H9 (cell line): ENCODE results near the gene CILP2. TPM values are rescaled to one million over a fixed set of nuclear protein-coding genes. Genes with fewer than 3 reads are reported as not detected.

Experiments used
- DNase-seq: peaks from one replicate; pipeline ENCODE4 v3.0.0-alpha.2; 2017
- H2AFZ ChIP-seq: one replicate; pipeline ENCODE4 v1.6.1; 2013; ENCODE audit warnings: mild to moderate bottlenecking, low read length, control low read depth, moderate library complexity
- H2AK5ac ChIP-seq: 2 replicates; pipeline ENCODE4 v1.6.1; 2013; ENCODE audit warnings: low read length, control low read depth, mixed read lengths; ENCODE audit not compliant: insufficient read length
- H2BK120ac ChIP-seq: one replicate; pipeline ENCODE4 v1.6.1; 2013; ENCODE audit warnings: low read depth, mild to moderate bottlenecking, low read length, control low read depth, inconsistent platforms; ENCODE audit not compliant: poor library complexity, severe bottlenecking
- H2BK12ac ChIP-seq: 2 replicates; pipeline ENCODE4 v1.6.1; 2013; ENCODE audit warnings: low read length, control low read depth, mixed read lengths, low read depth; ENCODE audit not compliant: insufficient read length
- H2BK15ac ChIP-seq: 2 replicates; pipeline ENCODE4 v1.6.1; 2013; ENCODE audit warnings: low read depth, low read length, control low read depth
- H2BK20ac ChIP-seq: one replicate; pipeline ENCODE4 v1.6.1; 2013; ENCODE audit warnings: low read depth, mild to moderate bottlenecking, low read length, control low read depth, inconsistent platforms; ENCODE audit not compliant: poor library complexity, severe bottlenecking
- H2BK5ac ChIP-seq: 2 replicates; pipeline ENCODE4 v1.6.1; 2013; ENCODE audit warnings: low read length, control low read depth, mixed read lengths; ENCODE audit not compliant: insufficient read length
- H3K14ac ChIP-seq: 2 replicates; pipeline ENCODE4 v1.6.1; 2013; ENCODE audit warnings: low read length, control low read depth; ENCODE audit not compliant: insufficient read depth
- H3K18ac ChIP-seq: 2 replicates; pipeline ENCODE4 v1.6.1; 2013; ENCODE audit warnings: low read depth, mild to moderate bottlenecking, mixed read lengths, low read length, control low read depth; ENCODE audit not compliant: insufficient read length
- H3K23ac ChIP-seq: 2 replicates; pipeline ENCODE4 v1.6.1; 2013; ENCODE audit warnings: low read length, control low read depth, mixed read lengths, low read depth; ENCODE audit not compliant: insufficient read length
- H3K23me2 ChIP-seq: 2 replicates; pipeline ENCODE4 v1.6.1; 2013; ENCODE audit warnings: low read depth, mild to moderate bottlenecking, mixed read lengths, low read length, control low read depth; ENCODE audit not compliant: insufficient read length, poor library complexity, severe bottlenecking
- H3K27ac ChIP-seq: 2 replicates; pipeline ENCODE4 v1.5.1; 2013; ENCODE audit warnings: low read length, control low read depth, mixed read lengths, low read depth; ENCODE audit not compliant: insufficient read length
- H3K27me3 ChIP-seq: 2 replicates; pipeline ENCODE4 v1.6.1; 2013; ENCODE audit warnings: low read length, control low read depth, inconsistent platforms; ENCODE audit not compliant: insufficient read depth
- H3K4ac ChIP-seq: 2 replicates; pipeline ENCODE4 v1.6.1; 2013; ENCODE audit warnings: low read depth, mild to moderate bottlenecking, control low read depth, inconsistent platforms, low read length, moderate library complexity
- H3K4me1 ChIP-seq: 2 replicates; pipeline ENCODE4 v1.6.1; 2013; ENCODE audit warnings: low read length, control low read depth, inconsistent platforms; ENCODE audit not compliant: insufficient read depth
- H3K4me2 ChIP-seq: 2 replicates; pipeline ENCODE4 v1.6.1; 2013; ENCODE audit warnings: low read length, control low read depth, mixed read lengths; ENCODE audit not compliant: insufficient read length, insufficient read depth
- H3K56ac ChIP-seq: 2 replicates; pipeline ENCODE4 v1.6.1; 2013; ENCODE audit warnings: low read depth, mild to moderate bottlenecking, mixed read lengths, low read length, control low read depth; ENCODE audit not compliant: insufficient read length
- H3K79me1 ChIP-seq: 2 replicates; pipeline ENCODE4 v1.6.1; 2013; ENCODE audit warnings: low read depth, mild to moderate bottlenecking, moderate library complexity, low read length, control low read depth, inconsistent platforms; ENCODE audit not compliant: insufficient read depth, poor library complexity, severe bottlenecking
- H3K79me2 ChIP-seq: 2 replicates; pipeline ENCODE4 v1.6.1; 2013; ENCODE audit warnings: low read length, control low read depth, inconsistent platforms; ENCODE audit not compliant: insufficient read depth
- H3K9ac ChIP-seq: 2 replicates; pipeline ENCODE4 v1.6.1; 2013; ENCODE audit warnings: low read length, control low read depth, mixed read lengths; ENCODE audit not compliant: insufficient read length; ENCODE audit errors: extremely low read depth
- H3K9me3 ChIP-seq: one replicate; pipeline ENCODE4 v1.6.1; 2013; ENCODE audit warnings: low read depth, low read length, inconsistent platforms; ENCODE audit not compliant: control insufficient read depth
- H3T11ph ChIP-seq: one replicate; pipeline ENCODE4 v1.6.1; 2013; ENCODE audit warnings: mild to moderate bottlenecking, low read length, control low read depth, inconsistent platforms
- H4K20me1 ChIP-seq: one replicate; pipeline ENCODE4 v1.6.1; 2013; ENCODE audit not compliant: control insufficient read depth, insufficient read length, insufficient read depth
- H4K5ac ChIP-seq: 2 replicates; pipeline ENCODE4 v1.6.1; 2013; ENCODE audit warnings: low read depth, mild to moderate bottlenecking, mixed read lengths, low read length, control low read depth; ENCODE audit not compliant: insufficient read length
- H4K8ac ChIP-seq: replicated peaks from 2 replicates; pipeline ENCODE4 v1.6.1; 2013; ENCODE audit warnings: low read length, control low read depth, mixed read lengths, low read depth; ENCODE audit not compliant: insufficient read length
- H4K91ac ChIP-seq: 2 replicates; pipeline ENCODE4 v1.6.1; 2013; ENCODE audit warnings: low read depth, mild to moderate bottlenecking, moderate library complexity, mixed read lengths, low read length, control low read depth; ENCODE audit not compliant: insufficient read length
- H3K27ac Mint-ChIP-seq, 3 experiments: 2 replicates in 2 of 3; 3 replicates in 1 of 3; pipeline ENCODE4 v1.8.0; 2020 to 2021; ENCODE audit warnings: mixed read lengths in 3 of 3, mild to moderate bottlenecking in 1 of 3, moderate library complexity in 1 of 3
- H3K27me3 Mint-ChIP-seq: 2 replicates; pipeline ENCODE4 v1.8.0; 2021; ENCODE audit warnings: low read depth, mild to moderate bottlenecking, moderate library complexity, mixed read lengths
- H3K36me3 Mint-ChIP-seq, 3 experiments: 2 replicates in 2 of 3; 3 replicates in 1 of 3; pipeline ENCODE4 v1.8.0; 2020 to 2021; ENCODE audit warnings: low read depth in 3 of 3, mixed read lengths in 3 of 3; ENCODE audit not compliant: insufficient read depth in 1 of 3
- H3K4me1 Mint-ChIP-seq, 2 experiments: 2 replicates each; pipeline ENCODE4 v1.8.0; 2020; ENCODE audit warnings: mixed read lengths in 2 of 2
- H3K4me3 Mint-ChIP-seq, 2 experiments: 2 replicates in 1 of 2; 3 replicates in 1 of 2; pipeline ENCODE4 v1.8.0; 2020 to 2021; ENCODE audit warnings: mild to moderate bottlenecking in 2 of 2, mixed read lengths in 2 of 2, moderate library complexity in 1 of 2
- H3K9me3 Mint-ChIP-seq, 2 experiments: 2 replicates in 1 of 2; 3 replicates in 1 of 2; pipeline ENCODE4 v1.8.0; 2020; ENCODE audit warnings: mild to moderate bottlenecking in 2 of 2, mixed read lengths in 2 of 2, moderate library complexity in 1 of 2
- WGBS: extraction: QIAGEN DNeasy Blood & Tissue Kit; methylation state at CpG from one replicate; pipeline ENCODE4 v1.1.7; 2013; ENCODE audit warnings: missing lambda C conversion rate, low lambda C conversion rate, mixed read lengths; ENCODE audit not compliant: insufficient read length; ENCODE audit errors: extremely low coverage; 5-methylcytosine and 5-hydroxymethylcytosine counted together
- total RNA-seq: library from RNA; stranded (reverse); gene quantifications from 2 replicates; pipeline ENCODE4 v1.2.1, GENCODE V29; 2021
- TF ChIP-seq, protein P1 (sequence below): fragments of 200-600 bp; sonication (generic); conservative IDR thresholded peaks from 3 replicates; pipeline ENCODE4 v1.8.0; 2021; ENCODE audit warnings: antibody characterized with exemption, mild to moderate bottlenecking

The CILP2 gene
- total RNA-seq, 1 experiment from 2014 or later = 6.4 TPM

DNA sequence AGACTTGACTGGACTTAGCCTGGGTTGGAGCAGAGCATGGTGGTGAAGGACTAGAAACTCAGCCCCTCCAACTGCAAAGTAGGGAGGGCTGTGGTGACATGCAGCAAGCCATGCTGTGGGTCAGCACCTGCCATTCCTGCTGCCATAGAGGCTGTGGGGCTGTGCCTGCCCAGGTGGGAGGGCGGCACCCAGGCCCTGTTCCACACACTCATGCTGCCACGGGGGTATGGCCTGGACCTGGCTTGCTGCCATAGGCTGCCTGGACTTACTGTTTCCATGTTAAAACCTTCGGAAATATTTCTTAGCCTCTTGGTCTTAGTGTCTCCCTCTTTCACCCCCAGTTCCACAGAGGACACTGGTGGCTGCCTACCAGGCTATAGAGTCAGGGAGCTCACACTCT lies 29.3 kb downstream of the CILP2 start:
- H2BK12ac ChIP-seq = no peak overlapping the region
- no peak overlapping the region for H3K9ac ChIP-seq
- H3K4me2 ChIP-seq = no peak overlapping the region
- Mint-ChIP-seq H3K27me3 (peaks cover under 1% of the 10 kb centered on the region; the same call in 1 of the 2 replicates), H3K27ac (no peak overlapping the region), H3K9me3 (peaks cover 0 to 3% of the 10 kb centered on the region in 2 experiments; a peak in 1 of 5 replicates), H3K36me3 (peaks cover 15 to 21% (median 15%) of the 10 kb centered on the region in 3 experiments), H3K4me1 (peaks cover 8 to 10% of the 10 kb centered on the region in 2 experiments; a peak in 3 of 4 replicates), H3K4me3 (no peak overlapping the region)
- H4K8ac ChIP-seq = no peak overlapping the region
- TF ChIP-seq, protein P1, sequence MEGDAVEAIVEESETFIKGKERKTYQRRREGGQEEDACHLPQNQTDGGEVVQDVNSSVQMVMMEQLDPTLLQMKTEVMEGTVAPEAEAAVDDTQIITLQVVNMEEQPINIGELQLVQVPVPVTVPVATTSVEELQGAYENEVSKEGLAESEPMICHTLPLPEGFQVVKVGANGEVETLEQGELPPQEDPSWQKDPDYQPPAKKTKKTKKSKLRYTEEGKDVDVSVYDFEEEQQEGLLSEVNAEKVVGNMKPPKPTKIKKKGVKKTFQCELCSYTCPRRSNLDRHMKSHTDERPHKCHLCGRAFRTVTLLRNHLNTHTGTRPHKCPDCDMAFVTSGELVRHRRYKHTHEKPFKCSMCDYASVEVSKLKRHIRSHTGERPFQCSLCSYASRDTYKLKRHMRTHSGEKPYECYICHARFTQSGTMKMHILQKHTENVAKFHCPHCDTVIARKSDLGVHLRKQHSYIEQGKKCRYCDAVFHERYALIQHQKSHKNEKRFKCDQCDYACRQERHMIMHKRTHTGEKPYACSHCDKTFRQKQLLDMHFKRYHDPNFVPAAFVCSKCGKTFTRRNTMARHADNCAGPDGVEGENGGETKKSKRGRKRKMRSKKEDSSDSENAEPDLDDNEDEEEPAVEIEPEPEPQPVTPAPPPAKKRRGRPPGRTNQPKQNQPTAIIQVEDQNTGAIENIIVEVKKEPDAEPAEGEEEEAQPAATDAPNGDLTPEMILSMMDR = no peak
- H2AFZ ChIP-seq = no peak overlapping the region
- H2BK5ac ChIP-seq = no peak overlapping the region
- H3K27ac ChIP-seq = no peak overlapping the region
- DNase-seq = no peak
- H3K79me1 ChIP-seq = no peaks in the 10 kb centered on the region
- no peak overlapping the region for H4K5ac ChIP-seq
- H3K56ac ChIP-seq = no peak overlapping the region
- H3T11ph ChIP-seq = no peak overlapping the region
- H2BK15ac ChIP-seq = no peak overlapping the region
- no peaks in the 10 kb centered on the region for H3K23me2 ChIP-seq
- H3K14ac ChIP-seq = no peak overlapping the region
- H3K23ac ChIP-seq = no peak overlapping the region
- no peak overlapping the region for H2BK120ac ChIP-seq
- H4K91ac ChIP-seq = no peak overlapping the region
- H3K9me3 ChIP-seq = no peaks in the 10 kb centered on the region
- H3K4me1 ChIP-seq = no peaks in the 10 kb centered on the region
- H3K79me2 ChIP-seq = no peaks in the 10 kb centered on the region
- no peaks in the 10 kb centered on the region for H4K20me1 ChIP-seq
- H3K18ac ChIP-seq = no peak overlapping the region
- H3K4ac ChIP-seq = no peak overlapping the region
- WGBS = no CpG with 5 or more reads among the region's 3 CpGs
- no peak overlapping the region for H2BK20ac ChIP-seq
- no peak overlapping the region for H2AK5ac ChIP-seq
- no peaks in the 10 kb centered on the region for H3K27me3 ChIP-seq
